ENCODE data around the gene AGPAT3. TPM values are rescaled to one million over a fixed set of nuclear protein-coding genes. Genes with fewer than 3 reads are reported as not detected.
A peak's percentile ranks its signal among the peaks of the same experiment; 100 is the strongest.

AGPAT3 gene
- total and polyA plus RNA-seq, 2 experiments from 2014 or later = 41.0 to 51.2 TPM

GRCh38 chr21:44003307-44003966 lies 138.4 kb downstream of the AGPAT3 start:
- H3K9me2 ChIP-seq (replicated peaks; ENCODE audit: insufficient read depth) = no peaks in the 10 kb centered on the region
- no peaks in the 10 kb centered on the region for H3K27me3 ChIP-seq
- no peak overlapping the region for H3K4me2 ChIP-seq
- no peak for TF ChIP-seq EZH2phosphoT487 (IDR thresholded peaks at IDR 0.05; ENCODE audit: low read depth, severe bottlenecking, unreplicated experiment)
- TF ChIP-seq, protein P1, sequence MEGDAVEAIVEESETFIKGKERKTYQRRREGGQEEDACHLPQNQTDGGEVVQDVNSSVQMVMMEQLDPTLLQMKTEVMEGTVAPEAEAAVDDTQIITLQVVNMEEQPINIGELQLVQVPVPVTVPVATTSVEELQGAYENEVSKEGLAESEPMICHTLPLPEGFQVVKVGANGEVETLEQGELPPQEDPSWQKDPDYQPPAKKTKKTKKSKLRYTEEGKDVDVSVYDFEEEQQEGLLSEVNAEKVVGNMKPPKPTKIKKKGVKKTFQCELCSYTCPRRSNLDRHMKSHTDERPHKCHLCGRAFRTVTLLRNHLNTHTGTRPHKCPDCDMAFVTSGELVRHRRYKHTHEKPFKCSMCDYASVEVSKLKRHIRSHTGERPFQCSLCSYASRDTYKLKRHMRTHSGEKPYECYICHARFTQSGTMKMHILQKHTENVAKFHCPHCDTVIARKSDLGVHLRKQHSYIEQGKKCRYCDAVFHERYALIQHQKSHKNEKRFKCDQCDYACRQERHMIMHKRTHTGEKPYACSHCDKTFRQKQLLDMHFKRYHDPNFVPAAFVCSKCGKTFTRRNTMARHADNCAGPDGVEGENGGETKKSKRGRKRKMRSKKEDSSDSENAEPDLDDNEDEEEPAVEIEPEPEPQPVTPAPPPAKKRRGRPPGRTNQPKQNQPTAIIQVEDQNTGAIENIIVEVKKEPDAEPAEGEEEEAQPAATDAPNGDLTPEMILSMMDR (IDR thresholded peaks at IDR 0.05; ENCODE audit: poor library complexity) = no peak
- TF ChIP-seq EZH2 (IDR thresholded peaks at IDR 0.05; ENCODE audit: borderline replicate concordance) = no peak
- H4K20me1 ChIP-seq (ENCODE audit: insufficient read depth, poor library complexity, severe bottlenecking) = no peaks in the 10 kb centered on the region
- H2AFZ ChIP-seq = no peak overlapping the region
- no peaks in the 10 kb centered on the region for H3K4me1 ChIP-seq (ENCODE audit: insufficient read depth)
- no peaks in the 10 kb centered on the region for H3K79me2 ChIP-seq
- DNase-seq (ENCODE audit: low spot score) = no peak
- H3K4me3 ChIP-seq = no peak overlapping the region
- 89% methylated on average over 5 of the region's 5 CpGs for WGBS (ENCODE audit: low lambda C conversion rate, missing lambda C conversion rate)
- H3K27ac ChIP-seq = no peak overlapping the region
- H3K9me3 ChIP-seq (ENCODE audit: low read depth) = no peaks in the 10 kb centered on the region
- H3K36me3 ChIP-seq (replicated peaks; ENCODE audit: insufficient read depth, low read depth) = no peaks in the 10 kb centered on the region

DNA sequence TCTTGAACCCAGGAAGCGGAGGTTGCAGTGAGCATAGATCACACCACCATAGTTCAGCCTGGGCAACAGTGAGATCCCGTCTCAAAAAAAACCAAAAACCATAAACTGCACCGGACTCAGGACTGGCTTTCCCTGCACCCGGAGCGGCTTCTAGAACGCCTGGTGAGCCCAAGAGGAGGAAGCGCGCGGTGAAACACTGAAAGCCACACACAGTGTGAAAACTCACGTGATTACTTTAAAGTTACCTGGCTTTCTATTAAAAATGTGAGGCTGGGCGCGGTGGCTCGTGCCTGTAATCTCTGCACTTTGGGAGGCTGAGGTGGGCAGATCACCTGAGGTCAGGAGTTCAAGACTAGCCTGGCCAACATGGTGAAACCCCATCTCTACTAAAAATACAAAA lies 140.0 kb downstream of the AGPAT3 start:
- Histone ChIP-seq H3K79me2 (no peaks in the 10 kb centered on the region), H3K4me1 (ENCODE audit: insufficient read depth) (no peaks in the 10 kb centered on the region), H4K20me1 (ENCODE audit: insufficient read depth, poor library complexity, severe bottlenecking) (no peaks in the 10 kb centered on the region), H3K27ac (no peak overlapping the region), H2AFZ (no peak overlapping the region), H3K27me3 (no peaks in the 10 kb centered on the region), H3K9me2 (replicated peaks; ENCODE audit: insufficient read depth) (no peaks in the 10 kb centered on the region), H3K4me3 (no peak overlapping the region), H3K36me3 (replicated peaks; ENCODE audit: insufficient read depth, low read depth) (no peaks in the 10 kb centered on the region), H3K4me2 (no peak overlapping the region), H3K9me3 (ENCODE audit: low read depth) (no peaks in the 10 kb centered on the region)
- no peak for DNase-seq (ENCODE audit: low spot score)
- WGBS (ENCODE audit: low lambda C conversion rate, missing lambda C conversion rate) = 93% methylated on average over 13 of the region's 13 CpGs
- TF ChIP-seq EZH2 (IDR thresholded peaks at IDR 0.05; ENCODE audit: borderline replicate concordance) (no peak), EZH2phosphoT487 (IDR thresholded peaks at IDR 0.05; ENCODE audit: low read depth, severe bottlenecking, unreplicated experiment) (no peak)
- TF ChIP-seq, protein P1 (IDR thresholded peaks at IDR 0.05; ENCODE audit: poor library complexity) = no peak

GRCh38 chr21:44005593-44005992 lies 140.6 kb downstream of the AGPAT3 start:
- Histone ChIP-seq H3K4me2 (no peak overlapping the region), H3K79me2 (no peaks in the 10 kb centered on the region), H3K27ac (peak overlapping the region; percentile 83), H3K4me3 (no peak overlapping the region), H3K27me3 (no peaks in the 10 kb centered on the region), H3K36me3 (replicated peaks; ENCODE audit: insufficient read depth, low read depth) (no peaks in the 10 kb centered on the region), H3K4me1 (ENCODE audit: insufficient read depth) (no peaks in the 10 kb centered on the region), H4K20me1 (ENCODE audit: insufficient read depth, poor library complexity, severe bottlenecking) (no peaks in the 10 kb centered on the region), H3K9me3 (ENCODE audit: low read depth) (no peaks in the 10 kb centered on the region), H2AFZ (no peak overlapping the region), H3K9me2 (replicated peaks; ENCODE audit: insufficient read depth) (no peaks in the 10 kb centered on the region)
- TF ChIP-seq EZH2 (IDR thresholded peaks at IDR 0.05; ENCODE audit: borderline replicate concordance) (no peak), EZH2phosphoT487 (IDR thresholded peaks at IDR 0.05; ENCODE audit: low read depth, severe bottlenecking, unreplicated experiment) (no peak)
- TF ChIP-seq, protein P1 (IDR thresholded peaks at IDR 0.05; ENCODE audit: poor library complexity) = no peak
- DNase-seq (ENCODE audit: low spot score) = no peak
- WGBS (ENCODE audit: low lambda C conversion rate, missing lambda C conversion rate) = 81% methylated on average over 9 of the region's 9 CpGs

Measured in hepatocyte (in vitro differentiated cells).